SW 1271 (cell line): ENCODE results near the gene SLC16A13.
A peak's percentile ranks its signal among the peaks of the same experiment; 100 is the strongest.
"Not testable (repeated sequence)": the region's sequence is repeated elsewhere in the genome, so short reads cannot be mapped to it uniquely, and the experiment has no call there.

Source experiments
- DNase-seq, 2 experiments: peaks; one replicate each; lab custom pipeline; 2025; lab: John Stamatoyannopoulos, UW

Gene SLC16A13, protein sequence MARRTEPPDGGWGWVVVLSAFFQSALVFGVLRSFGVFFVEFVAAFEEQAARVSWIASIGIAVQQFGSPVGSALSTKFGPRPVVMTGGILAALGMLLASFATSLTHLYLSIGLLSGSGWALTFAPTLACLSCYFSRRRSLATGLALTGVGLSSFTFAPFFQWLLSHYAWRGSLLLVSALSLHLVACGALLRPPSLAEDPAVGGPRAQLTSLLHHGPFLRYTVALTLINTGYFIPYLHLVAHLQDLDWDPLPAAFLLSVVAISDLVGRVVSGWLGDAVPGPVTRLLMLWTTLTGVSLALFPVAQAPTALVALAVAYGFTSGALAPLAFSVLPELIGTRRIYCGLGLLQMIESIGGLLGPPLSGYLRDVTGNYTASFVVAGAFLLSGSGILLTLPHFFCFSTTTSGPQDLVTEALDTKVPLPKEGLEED

DNA sequence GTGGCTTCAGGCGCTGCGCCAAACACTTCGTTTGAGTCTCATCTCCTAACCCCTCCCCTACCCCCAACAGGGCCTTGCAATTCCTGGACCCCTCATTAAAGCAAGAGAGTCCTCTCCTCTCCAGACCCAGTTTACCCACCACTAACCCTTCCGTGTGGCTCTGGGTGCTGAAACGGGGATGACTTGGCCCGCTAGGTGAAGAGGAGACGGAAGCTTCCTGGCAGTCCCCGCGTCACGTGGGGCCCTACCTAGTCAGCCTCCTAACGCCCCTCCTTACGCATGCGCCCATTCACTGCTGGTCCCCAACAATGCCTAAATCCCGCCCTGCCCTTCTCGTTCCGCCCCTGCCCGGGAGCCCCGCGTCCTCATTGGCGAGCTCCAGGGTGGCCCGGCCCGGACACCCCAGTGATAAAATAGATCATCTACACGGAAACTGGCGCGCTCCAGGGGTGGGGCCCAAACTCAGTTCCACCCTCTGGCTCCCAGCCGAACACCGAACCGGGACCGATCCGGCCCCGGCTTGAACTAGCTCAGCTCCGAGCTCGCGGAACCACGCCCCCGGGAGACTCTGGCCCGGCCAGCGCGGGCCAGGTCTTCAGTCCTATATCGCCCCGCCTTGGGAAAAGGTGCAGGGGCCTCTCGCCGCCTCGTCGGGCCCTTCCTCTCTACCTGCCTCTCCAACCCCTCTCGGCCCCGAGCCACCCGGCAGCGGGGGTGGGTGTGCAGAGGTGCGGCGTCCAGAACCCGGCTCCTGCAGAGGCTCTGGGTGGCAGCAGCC is at the start of gene SLC16A13:
Gene SLC16A13 (plus strand): TSS at position 425 of the 778 bp plus-strand sequence. CDS start 368 bp downstream, outside the sequence.
- DNase-seq: peak; percentile 91 to 98

DNA sequence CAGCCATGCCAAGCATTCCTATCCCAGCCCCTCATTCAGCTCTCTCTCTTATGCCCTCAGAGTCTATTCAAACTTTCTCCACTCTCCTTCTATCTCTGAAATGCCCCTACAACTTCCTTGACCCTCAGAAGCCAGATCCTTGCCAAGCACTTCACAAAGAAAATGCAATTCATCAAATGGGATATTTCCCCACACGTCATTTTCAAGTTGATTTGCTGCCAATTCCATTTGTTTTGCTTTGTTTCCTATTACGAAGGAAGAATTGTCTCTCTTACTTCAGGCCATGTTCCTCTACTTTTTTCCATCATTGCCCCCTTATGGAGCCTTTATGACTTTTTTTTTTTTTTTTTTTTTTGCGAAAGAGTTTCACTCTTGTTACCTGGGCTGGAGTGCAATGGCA is 49.1 kb upstream of the SLC16A13 start:
- no peak for DNase-seq

DNA sequence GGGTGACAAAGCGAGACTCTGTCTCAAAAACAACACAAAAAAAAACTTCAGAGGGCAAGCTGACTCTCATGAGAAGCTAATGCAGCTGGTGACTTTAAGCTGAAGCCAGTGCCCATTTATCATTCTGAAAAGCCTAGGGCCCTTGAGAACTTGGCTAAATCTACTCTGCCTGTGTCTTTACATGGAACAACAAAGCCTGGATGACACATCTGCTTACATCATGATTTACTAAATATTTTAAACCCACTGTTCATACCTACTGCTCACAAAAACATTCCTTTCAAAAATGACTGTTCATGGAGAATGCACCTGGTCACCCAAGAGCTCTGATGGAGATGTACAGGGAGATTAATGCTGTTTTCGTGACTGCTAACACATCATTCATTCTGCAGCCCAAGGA is 46.0 kb upstream of the SLC16A13 start:
- DNase-seq: no peak

DNA sequence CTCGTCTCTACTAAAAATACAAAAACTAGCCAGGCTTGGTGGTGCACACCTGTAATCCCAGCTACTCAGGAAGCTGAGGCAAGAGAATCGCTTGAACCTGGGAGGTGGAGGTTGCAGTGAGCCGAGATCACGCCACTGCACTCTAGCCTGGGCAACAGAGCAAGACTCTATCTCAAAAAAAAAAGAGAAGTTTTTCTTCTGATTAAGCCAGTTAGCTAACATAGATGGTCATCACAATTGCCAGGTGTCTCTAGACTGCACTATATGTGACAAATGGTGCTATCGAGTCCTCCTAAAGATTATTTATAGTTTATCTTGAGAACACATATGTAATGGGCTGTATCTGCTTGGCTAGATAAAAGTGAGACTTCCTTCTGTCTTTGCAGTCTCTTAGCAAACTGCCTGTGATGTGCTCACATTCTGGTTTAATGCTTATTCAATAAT is 42.2 kb upstream of the SLC16A13 start:
- not testable (repeated sequence) for DNase-seq

DNA sequence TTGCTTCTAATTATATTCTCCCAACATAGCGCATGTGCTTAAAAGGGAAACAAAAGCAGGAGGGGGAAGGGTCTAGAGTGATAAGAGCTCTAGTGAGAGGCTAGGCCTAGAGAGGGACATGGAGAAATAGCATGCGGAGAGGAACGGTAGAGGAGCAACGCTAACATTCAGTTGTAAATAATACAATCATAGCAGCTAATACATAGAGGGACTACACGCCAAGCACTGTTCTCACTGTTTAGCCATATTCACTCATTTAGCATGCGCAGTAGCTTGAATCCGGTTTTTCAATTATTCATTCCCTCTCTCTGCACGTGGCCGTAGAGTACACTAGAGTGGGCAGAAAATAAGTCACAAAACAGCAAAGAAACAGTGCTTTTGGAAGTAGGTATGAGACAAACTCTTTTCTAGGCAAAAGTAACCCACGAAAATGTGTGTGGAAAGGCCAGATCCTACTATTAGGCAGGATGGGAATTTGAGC is 41.7 kb upstream of the SLC16A13 start:
- DNase-seq: no peak

DNA sequence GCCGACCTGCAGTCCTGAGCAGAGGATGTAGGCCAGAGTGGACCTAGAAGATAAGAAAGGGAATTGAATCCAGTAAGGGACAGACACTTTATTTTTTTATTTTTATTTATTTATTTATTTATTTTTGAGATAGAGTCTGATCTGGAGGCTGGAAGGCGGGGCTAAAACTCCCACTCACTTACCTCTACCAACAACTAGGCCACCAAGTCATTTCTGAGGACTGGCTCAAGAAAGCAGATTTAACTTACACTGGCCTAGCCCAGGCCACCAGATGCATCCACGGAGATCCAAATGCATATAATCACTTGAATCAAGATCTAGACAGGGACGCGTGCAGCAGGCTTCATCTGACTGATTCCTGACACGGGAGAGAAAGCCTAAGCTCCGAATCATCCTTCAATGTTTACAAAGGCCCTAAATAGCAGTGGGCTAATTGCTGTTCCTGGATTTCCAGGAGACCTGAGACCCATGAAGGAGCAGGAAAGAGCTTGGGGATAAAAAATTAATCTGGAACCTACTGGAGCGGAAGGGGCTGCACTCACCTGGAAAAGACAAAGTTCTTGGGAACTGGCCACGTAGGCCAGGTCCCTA is 41.1 kb upstream of the SLC16A13 start:
- no peak for DNase-seq

DNA sequence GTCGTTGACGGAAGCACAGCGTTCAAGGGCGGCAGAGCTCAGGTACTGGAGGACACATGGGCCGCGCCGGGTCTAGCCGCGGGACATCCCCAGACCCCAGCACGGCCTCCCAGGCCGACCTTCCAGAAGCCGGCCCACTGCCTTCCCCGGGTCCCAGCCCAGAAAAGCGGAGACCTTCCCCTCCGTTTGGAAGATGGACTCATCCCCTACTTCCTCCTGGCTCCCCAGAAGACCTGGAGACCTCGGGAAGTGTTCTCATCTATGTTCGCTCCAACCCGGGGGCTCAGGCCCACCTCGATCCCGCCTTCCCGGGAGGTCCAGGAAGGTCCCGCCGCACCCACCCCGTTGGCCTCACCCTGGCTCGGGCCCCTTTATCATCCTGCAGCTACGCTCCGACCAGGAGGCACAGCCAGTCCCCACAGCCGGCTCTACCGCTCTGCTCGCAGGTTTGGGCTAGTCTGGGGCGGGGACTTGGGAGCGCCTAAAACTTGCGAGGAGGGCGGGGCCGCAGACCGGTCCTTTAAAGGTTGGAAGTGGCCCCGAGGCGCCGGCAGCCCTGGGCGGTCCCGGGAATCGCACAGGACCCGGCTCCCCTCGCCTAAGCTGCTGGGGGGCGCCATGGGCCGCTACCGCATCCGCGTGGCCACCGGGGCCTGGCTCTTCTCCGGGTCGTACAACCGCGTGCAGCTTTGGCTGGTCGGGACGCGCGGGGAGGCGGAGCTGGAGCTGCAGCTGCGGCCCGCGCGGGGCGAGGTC is 40.1 kb upstream of the SLC16A13 start, which contains the start of gene ALOX12:
Gene ALOX12 (plus strand): TSS at position 550 of the 756 bp plus-strand sequence. CDS start 69 bp downstream, at position 619.
- no peak for DNase-seq

DNA sequence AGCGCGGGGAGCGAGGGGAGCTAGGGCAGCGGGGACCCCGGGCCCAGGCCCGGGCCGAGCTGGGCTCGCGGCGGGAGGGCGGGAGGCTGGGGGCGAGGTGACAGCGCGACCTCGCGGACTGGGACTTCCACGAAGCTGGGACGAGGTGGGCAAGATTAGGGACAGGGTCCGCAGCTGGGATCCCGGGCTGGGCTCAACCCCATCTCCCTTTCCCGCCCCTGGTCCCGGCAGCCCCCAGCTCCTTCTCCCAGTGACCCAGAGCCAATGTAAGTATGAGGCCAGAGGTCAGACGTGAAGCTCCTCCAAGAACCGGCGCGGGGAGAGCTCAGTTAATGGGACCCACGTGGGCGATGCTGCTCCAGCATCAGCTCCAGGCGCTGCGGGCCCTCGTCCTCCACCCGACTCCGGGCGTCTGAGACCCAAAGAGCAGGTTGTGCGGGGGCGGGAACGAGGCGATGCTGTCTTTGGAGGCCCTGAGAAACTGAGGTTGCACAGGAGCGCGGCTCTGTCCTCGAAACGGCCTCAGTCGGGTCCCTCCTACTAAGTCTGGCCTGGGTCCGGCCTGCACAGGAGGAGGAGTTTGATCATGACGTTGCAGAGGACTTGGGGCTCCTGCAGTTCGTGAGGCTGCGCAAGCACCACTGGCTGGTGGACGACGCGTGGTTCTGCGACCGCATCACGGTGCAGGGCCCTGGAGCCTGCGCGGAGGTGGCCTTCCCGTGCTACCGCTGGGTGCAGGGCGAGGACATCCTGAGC is 39.4 kb upstream of the SLC16A13 start:
- no peak for DNase-seq

DNA sequence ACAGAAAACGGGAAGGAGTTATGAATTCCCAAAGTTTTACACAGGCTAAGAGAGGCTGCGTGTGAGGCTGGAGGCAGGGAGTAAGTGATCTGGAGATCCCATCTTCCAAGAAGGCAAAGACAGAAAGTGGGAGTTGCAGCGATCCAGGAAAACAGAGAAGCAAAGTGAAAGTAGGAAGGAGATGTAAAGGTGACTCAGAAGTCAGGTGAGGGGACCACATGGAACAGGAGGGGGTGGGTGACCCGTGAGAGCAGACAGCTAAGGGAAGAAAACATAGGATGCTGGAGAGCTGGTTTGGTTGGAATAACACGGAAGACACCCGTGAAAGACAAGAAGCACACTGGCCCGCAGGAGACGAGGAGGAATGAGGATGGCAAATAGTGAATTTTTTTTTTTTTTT is 38.6 kb upstream of the SLC16A13 start:
- DNase-seq: no peak

DNA sequence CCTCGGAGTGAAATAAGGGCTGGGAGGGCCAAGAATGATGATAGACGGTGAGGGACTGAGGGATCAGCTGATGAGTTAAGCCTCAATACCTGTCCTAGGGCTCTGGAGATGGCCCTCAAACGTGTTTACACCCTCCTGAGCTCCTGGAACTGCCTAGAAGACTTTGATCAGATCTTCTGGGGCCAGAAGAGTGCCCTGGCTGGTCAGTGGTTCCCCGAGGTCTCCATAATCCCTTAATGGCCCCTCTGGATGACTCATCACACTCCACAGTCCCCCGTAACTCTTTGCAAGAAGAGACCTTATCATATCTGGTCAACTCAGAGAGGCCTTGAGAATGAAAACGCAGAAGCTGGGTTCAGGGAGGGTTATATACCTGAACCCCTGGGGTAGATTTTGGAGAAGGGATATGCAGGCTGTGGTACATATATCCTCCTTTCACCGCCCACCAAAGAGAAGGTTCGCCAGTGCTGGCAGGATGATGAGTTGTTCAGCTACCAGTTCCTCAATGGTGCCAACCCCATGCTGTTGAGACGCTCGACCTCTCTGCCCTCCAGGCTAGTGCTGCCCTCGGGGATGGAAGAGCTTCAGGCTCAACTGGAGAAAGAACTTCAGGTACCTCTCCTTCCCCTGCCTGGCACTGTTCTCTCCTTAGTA is 36.8 kb upstream of the SLC16A13 start:
- no peak for DNase-seq

DNA sequence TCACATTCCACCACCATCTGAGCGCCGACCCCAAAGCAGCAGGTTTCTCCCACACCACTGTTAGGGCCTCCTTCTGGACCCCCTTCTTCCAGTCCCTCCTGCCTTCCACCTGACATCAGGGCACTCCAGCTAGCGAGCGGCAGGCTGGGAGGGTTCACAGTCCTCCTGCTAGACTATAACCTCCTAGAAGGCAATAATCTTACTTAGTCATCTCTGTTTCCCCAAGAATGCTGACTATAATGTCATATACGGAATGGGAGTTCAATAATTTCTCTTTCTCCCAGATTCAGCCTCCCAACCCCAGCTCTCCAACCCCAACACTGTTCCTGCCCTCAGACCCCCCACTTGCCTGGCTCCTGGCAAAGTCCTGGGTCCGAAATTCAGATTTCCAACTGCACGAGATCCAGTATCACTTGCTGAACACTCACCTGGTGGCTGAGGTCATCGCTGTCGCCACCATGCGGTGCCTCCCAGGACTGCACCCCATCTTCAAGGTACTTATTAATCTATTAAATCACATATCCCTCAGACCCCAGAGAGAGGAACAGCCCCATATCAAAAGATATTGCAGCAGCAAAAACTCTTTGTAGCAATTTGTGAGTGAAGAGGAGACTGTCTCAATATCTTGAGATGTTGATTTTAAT is 34.4 kb upstream of the SLC16A13 start:
- no peak for DNase-seq

DNA sequence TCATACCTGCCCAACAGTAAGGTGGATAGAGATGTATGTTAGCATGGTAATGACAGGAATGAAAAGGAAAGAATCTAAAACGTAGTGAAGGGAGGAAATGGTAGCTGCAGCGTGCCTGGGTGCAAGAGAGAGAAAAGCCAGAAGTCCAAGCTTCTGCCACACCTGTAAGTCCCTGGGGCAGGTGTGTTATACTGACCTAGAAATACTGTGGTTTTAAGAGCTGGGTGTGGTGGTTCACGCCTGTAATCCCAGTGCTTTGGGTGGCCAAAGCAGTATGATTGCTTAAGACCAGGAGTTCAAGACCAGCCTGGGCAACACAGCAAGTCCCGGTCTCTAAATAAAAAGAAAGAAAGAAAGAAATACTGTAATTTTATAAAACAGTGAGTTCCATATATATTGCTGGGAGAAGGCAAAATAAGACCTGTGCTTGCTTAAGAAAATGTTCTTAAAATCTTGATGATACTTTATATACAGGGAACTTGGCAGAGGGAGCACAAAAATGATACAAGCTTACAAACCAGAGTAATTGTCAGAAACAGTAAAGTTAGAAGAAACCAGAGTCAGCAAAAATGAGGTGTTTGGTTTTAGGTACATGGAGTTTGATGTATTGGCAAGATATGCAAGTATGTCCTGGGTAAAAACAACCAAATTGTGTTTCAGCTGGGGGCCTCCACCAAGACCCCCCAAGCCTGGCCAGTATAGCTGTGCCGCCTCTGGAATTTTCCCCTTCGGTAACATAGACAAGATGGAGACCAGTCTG is 33.3 kb upstream of the SLC16A13 start:
- DNase-seq: no peak

DNA sequence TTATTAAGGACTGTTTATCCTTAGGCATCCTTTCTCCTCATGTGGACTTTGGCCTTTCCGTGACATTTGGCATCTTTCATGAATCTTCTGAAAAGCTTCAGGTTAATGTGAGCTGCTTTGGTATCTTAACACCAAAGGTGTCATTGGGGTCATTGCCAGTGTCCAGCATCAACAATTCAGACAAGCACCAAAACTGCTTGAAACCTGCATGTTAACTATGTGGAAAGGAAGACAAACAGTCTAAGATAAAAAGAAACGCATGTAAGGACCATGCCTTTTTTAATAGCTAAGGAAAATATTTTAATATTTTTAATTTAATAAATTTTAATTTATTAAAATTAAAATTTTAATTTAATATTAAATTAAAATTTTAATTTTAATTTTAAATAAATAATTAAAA is 32.1 kb upstream of the SLC16A13 start:
- no peak for DNase-seq

DNA sequence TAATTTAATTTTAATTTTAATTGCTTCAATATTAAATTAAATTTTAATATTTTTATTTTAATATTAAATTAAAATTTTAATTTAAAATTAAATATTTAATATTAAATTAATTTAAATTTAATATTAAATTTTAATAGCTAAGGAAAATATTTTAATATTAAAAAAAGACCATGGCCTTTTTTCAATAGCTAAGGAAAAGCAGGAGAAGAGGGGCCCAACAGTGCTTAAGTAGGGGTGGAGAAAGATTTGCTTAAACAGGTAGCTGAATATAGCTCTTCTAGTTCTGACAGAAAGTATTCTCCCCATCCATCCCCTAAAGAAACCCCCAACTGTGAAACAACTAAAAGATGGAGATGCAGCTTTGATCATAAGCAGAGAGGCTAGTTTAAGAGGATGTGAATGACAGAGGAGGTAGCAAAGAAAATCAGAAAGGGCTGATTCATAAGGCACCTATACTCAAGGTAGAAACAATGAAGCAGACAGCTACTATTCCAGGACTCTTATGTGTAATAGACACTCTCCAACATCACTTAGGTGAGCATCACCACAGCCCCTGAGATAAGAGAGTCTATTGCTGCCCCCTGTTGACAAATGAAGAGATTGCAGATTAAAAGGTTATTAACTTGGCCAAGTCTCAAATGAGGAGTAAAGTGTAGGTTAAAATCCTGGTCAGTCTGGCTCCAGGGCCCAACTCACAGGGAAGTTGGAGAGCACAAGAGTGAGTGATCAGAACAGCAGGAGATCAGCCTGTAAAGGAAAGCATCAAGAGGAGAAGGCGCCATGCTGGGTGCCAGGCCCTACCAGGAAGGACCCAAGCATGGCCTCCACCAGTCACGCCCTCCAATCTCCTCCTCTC is 31.2 kb upstream of the SLC16A13 start:
- peak; percentile 47 to 73 for DNase-seq

DNA sequence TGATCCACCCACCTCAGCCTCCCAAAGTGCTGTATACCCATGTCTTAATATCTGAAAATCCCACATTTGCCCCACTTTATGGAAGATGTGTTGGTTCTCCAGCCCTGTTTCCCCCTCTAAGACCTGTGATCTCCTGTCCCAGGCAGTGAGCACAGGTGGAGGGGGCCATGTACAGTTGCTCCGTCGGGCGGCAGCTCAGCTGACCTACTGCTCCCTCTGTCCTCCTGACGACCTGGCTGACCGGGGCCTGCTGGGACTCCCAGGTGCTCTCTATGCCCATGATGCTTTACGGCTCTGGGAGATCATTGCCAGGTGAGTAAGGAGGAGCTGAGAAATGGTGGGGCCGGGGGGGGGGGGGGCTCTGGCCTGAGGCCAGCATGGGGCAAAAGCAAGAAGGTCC is 30.1 kb upstream of the SLC16A13 start:
- no peak for DNase-seq

DNA sequence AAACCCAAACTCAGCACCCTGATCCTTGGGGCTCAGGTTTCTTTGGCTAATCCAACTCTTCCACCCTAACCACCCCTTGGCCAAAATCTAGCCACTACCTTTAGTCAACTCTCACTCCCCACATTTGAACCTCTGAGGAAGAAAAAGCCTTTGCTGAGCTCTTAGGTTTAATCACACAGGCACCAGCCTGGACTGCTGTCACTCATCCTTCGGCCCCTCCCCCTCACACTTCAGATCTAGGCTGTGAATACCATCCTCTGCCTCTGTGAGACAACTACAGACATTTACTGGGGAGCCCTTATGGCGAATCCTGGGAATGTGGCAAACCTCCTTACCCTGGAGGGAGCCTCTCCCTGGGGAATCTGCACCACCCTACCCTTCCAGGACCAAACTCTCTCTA is 28.7 kb upstream of the SLC16A13 start:
- DNase-seq: no peak

DNA sequence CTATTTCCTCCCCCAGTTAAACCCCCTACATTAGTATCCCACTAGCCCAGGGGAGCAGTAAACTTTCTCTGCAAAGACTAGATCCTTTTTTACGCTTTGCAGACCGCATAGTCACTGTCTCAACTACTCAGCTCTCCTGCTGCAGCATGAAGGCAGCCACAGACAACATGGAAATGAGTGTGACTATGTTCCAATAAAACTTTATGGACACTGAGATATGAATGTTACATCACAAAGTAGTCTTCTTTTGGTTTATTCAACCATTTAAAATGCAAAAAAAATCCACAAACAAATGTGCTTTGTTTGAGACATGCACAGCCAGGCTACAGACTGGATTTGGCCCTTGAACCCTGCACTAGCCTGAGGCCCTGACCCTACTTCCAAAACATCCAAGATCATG is 25.3 kb upstream of the SLC16A13 start:
- no peak for DNase-seq

DNA sequence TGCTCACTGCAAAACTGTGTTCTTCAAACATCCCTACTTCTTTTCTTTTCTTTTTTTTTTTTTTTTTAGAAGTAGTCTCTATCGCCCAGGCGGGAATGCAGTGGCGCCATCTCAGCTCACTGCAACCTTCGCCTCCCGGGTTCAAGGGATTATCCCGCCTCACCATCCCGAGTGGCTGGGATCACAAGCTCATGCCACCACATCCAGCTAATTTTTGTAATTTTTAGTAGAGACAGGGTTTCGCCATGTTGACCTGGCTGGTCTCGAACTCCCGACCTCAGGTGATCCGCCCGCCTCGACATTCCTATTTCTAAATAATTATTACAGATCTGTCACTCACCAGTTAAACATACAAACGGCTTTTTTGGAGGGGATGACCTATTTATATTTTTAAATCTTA is 24.4 kb upstream of the SLC16A13 start:
- DNase-seq: no peak
